Ectodermal cell (in vitro differentiated cells): ENCODE data around the gene TFCP2L1.

ENCODE experiments used
- H3K27ac ChIP-seq: 2 replicates; pipeline ENCODE4 v1.7.0; 2013; ENCODE audit warnings: mild to moderate bottlenecking, low read depth, low read length; ENCODE audit not compliant: insufficient read depth, poor library complexity, severe bottlenecking
- H3K27me3 ChIP-seq: 2 replicates; pipeline ENCODE4 v1.7.0; 2013; ENCODE audit warnings: mild to moderate bottlenecking, low read length; ENCODE audit not compliant: insufficient read depth, control insufficient read depth, poor library complexity, severe bottlenecking
- H3K36me3 ChIP-seq: one replicate; pipeline ENCODE4 v1.7.0; 2013; ENCODE audit warnings: low read length; ENCODE audit not compliant: control insufficient read depth, insufficient read depth
- H3K4me1 ChIP-seq: one replicate; pipeline ENCODE4 v1.7.0; 2013; ENCODE audit warnings: low read length; ENCODE audit not compliant: control insufficient read depth, insufficient read depth
- H3K4me3 ChIP-seq: 2 replicates; pipeline ENCODE4 v1.7.0; 2013; ENCODE audit warnings: low read depth, low read length, control low read depth; ENCODE audit not compliant: insufficient read depth
- H3K9me3 ChIP-seq: 2 replicates; pipeline ENCODE4 v1.7.0; 2013; ENCODE audit warnings: mild to moderate bottlenecking, low read length, moderate library complexity; ENCODE audit not compliant: control insufficient read depth
- WGBS, 2 experiments: methylation state at CpG; one replicate each; pipeline ENCODE4 v1.1.7; 2013; ENCODE audit warnings: missing lambda C conversion rate in 2 of 2; 5-methylcytosine and 5-hydroxymethylcytosine counted together

The TFCP2L1 gene

DNA sequence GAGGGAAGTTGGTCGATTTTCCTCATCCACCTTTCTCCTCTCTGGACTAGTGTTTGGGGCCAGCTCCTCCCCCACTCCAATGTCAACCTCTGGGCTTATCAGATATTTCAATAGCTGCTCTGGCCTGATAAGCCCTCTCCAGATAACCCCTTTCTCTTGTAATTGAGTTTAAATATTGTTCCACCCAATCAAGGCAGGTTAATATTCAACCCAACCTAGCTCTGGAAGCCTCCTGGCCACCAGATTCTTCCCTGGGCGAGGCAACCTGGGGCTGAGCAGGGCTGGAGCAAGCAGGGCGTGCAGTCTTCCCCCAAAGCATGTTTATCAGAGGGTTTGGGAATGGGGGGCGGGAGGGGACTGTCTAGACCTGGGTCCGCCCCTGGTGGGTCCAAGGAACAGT is 73.8 kb downstream of the TFCP2L1 start:
- Histone ChIP-seq H3K36me3 (no peaks in the 10 kb centered on the region), H3K27me3 (no peaks in the 10 kb centered on the region), H3K9me3 (no peaks in the 10 kb centered on the region), H3K4me1 (peaks cover 5% of the 10 kb centered on the region), H3K27ac (no peak overlapping the region), H3K4me3 (no peak overlapping the region)
- 92 to 95% methylated on average over 5 of the region's 5 CpGs for WGBS, 2 experiments

DNA sequence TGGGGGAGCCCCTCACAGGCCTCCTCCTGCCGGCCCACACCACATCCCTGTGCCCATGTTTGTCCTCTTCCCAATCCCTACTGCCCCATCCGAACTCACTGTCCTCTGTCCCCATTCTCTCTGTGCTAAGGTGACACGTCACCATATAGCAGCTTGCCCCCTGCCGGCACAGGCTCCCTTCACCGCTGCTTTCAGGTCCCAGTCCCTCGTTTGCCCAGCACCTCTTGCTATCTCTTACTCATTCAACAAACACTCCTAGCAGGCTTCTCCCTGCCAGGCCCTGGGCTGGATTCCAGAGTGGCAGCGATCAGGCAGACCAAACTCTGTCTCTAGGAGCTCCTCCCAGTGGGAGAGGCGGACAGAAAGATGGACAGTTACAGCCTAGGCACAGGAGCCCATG is 74.3 kb downstream of the TFCP2L1 start:
- no peaks in the 10 kb centered on the region for H3K36me3 ChIP-seq
- H3K27me3 ChIP-seq: no peaks in the 10 kb centered on the region
- no peak overlapping the region for H3K27ac ChIP-seq
- 87 to 90% methylated on average over 8 of the region's 8 CpGs for WGBS, 2 experiments
- H3K4me3 ChIP-seq: no peak overlapping the region
- H3K4me1 ChIP-seq: peaks cover 5% of the 10 kb centered on the region
- no peaks in the 10 kb centered on the region for H3K9me3 ChIP-seq

DNA sequence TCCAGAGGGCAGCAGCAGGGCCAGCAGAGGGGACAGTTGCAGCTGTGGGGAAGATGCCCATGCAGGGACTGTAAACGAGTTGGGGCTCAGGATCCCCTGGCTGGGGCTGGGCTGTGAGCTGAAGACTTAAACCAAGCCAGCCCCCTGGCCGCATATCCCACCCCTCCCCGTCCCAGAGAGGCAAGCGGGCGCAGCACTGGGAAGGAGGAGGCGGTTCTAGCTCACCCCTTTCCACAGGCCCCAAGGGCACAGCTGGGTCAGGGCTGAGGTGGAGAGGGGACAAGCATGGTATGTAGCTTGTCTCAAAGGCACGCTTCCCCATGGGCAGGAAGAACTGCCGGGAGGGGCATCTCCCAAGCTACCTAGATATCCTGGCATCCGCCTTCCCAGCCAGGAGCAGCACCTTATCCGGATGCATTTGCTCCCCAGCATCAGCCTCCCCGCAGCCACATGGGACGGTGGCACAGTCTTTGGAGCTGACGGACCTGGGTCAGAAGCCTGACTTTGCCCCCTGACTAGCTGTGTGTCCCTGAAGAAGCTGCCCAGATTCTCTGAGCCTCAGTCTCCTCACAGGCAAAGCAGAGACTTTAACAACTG is 75.9 kb downstream of the TFCP2L1 start:
- Histone ChIP-seq H3K27me3 (no peaks in the 10 kb centered on the region), H3K27ac (no peak overlapping the region), H3K9me3 (no peaks in the 10 kb centered on the region), H3K4me3 (no peak overlapping the region), H3K36me3 (no peaks in the 10 kb centered on the region), H3K4me1 (peaks cover 5% of the 10 kb centered on the region)
- 88 to 91% methylated on average over 13 of the region's 13 CpGs for WGBS, 2 experiments

DNA sequence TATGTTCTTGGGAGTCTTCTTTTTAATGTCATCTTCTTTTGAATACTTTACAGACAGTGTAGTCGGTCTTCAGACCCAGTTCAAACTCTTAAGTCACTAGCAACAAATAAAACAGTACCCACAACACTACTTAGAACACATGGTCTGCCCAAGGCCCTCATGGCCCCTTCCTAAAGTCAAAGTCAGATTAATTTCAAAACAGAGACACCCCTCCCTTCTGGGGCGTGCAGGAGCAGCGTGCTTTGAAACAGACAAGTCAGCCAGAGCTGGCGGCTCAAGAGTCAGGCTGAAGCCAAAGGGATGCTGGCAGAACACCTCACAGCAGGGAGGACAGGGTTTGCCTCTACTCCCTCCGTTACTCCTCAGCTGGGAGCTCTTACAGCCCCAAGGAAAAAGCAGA is 77.5 kb downstream of the TFCP2L1 start:
- H3K9me3 ChIP-seq: no peaks in the 10 kb centered on the region
- no peaks in the 10 kb centered on the region for H3K27me3 ChIP-seq
- no peak overlapping the region for H3K27ac ChIP-seq
- peaks cover 1% of the 10 kb centered on the region for H3K4me1 ChIP-seq
- 83 to 90% methylated on average over 5 of the region's 5 CpGs for WGBS, 2 experiments
- H3K4me3 ChIP-seq: no peak overlapping the region
- H3K36me3 ChIP-seq: no peaks in the 10 kb centered on the region

DNA sequence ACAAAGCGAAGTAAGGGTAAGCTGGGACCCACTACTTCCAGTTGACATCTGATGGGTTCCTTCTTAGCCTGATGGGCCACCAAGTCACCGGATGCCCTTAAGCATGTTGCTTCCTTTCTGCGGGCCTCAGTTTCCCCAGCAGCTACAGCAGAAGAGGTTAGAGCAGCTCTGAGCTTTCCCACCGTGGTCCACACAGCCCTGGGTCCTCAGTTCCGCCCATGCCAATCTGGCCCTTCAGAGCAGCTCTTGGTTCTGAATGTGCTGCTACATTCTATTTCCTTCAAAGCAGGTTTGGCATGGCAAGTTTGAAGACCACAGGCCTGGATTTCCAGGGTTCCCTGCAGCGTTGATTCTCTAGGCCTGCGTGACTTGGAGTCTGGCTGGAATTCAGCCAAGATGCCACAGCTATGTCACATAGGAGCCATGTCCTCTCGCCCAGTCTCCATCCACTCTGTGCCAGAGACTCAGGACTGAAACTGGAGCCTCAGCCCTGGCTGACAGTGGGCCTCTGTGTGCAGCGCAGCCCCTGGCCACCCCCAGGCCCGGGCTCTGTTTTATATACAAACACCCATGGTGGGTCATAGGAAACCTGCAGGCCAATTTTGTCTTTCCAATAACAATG is 79.6 kb downstream of the TFCP2L1 start:
- WGBS, 2 experiments: 95 to 96% methylated on average over 10 of the region's 10 CpGs

DNA sequence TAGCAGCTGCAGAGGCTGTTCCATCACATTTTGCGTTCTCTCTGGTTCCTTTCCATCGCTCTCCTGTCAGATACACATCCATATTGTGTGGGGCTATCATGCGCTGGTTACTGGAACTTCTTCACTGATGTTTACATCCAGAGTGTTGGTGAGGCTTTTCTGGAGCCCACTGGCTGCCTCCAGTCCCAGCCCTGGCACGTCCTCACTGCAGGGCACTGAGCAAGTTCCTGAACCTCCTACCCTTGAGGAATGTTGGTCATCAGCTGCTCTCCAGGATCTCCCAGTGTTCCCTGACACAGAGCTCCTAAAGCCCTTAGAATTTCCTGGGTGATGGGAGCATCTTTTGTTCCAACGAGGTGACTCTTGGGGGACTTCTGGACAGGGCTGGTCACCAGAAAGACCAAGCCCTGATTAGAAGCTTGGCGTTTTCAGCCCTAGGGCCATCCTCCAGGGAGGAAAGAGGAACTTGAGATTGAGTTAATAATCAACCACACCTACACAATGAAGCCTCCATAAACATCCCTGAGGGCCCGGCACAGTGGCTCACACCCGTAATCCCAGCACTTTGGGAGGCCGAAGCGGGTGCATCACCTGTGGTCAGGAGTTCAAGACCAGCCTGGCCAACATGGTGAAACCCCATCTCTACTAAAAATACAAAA is 81.3 kb downstream of the TFCP2L1 start:
- no peaks in the 10 kb centered on the region for H3K36me3 ChIP-seq
- H3K27ac ChIP-seq: no peak overlapping the region
- no peaks in the 10 kb centered on the region for H3K9me3 ChIP-seq
- no peaks in the 10 kb centered on the region for H3K4me1 ChIP-seq
- H3K4me3 ChIP-seq: no peak overlapping the region
- WGBS, 2 experiments: 90 to 92% methylated on average over 10 of the region's 10 CpGs
- no peaks in the 10 kb centered on the region for H3K27me3 ChIP-seq

More for the DNA sequence above, 79.6 kb downstream of the TFCP2L1 start:
- Histone ChIP-seq H3K36me3 (no peaks in the 10 kb centered on the region), H3K4me3 (no peak overlapping the region), H3K27ac (no peak overlapping the region), H3K4me1 (no peaks in the 10 kb centered on the region), H3K9me3 (no peaks in the 10 kb centered on the region), H3K27me3 (no peaks in the 10 kb centered on the region)

DNA sequence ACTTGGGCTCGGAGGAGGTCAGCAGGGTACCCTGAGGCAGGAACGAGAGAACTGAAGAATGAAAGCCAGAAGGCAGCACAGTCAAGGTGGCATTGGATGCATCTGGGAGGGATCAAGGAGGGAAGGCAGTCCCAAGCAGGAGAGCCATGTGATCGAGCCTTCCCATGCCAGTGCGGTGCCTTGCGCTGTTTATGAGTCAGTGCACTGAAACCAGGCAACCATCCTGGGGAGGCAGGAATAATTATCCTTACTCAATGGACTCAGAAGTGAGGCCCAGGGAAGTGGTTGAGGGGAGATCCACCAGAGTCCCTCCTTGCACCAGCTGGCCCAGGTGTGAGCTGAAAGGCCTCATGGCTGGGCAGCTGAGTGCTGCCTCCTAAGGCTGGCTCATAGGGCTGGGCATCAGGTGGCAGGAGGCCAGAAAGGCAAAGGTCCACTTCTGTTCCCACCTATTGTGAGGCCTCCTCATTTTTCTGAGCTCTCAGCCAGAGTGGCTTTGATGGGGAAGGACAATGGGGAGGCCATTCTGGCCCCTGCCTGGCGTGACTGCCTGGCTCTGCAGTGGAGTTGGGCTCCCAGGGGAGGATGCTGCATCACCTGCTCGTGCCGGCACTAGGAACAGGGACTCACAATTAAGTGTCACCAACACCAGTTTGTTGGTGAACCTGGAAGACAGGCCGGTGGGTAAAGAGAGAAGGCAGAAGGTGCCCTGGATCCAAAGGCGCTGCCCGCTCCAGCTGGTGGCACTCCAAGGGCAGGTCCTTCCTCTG is 82.3 kb downstream of the TFCP2L1 start:
- Histone ChIP-seq H3K27ac (no peak overlapping the region), H3K27me3 (no peaks in the 10 kb centered on the region), H3K36me3 (no peaks in the 10 kb centered on the region), H3K4me3 (no peak overlapping the region), H3K4me1 (no peaks in the 10 kb centered on the region), H3K9me3 (no peaks in the 10 kb centered on the region)
- WGBS, 2 experiments: 93 to 94% methylated on average over 11 of the region's 11 CpGs

DNA sequence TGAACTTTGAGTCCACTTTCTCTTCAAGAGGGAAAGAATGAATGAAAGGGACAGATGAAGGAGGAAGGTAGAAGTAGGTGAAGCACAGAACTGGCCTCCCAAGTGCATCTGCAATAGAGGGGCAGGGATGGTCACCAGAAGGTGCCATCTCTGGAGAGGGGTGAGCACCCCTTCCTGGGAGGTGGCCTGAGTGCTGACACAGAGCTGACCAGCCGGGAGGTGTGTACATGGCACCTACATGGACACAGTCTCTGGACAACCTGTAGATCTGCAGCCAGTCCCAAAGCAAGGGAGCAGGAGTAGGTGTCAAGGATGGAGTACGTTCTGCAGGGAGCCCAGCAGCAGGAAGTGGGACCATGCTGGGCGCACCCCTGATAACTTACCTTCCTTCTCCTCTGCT is 83.2 kb downstream of the TFCP2L1 start:
- no peaks in the 10 kb centered on the region for H3K27me3 ChIP-seq
- H3K36me3 ChIP-seq: no peaks in the 10 kb centered on the region
- H3K4me3 ChIP-seq: no peak overlapping the region
- no peaks in the 10 kb centered on the region for H3K9me3 ChIP-seq
- H3K27ac ChIP-seq: no peak overlapping the region
- WGBS, 2 experiments: 85 to 92% methylated on average over 3 of the region's 3 CpGs
- no peaks in the 10 kb centered on the region for H3K4me1 ChIP-seq

DNA sequence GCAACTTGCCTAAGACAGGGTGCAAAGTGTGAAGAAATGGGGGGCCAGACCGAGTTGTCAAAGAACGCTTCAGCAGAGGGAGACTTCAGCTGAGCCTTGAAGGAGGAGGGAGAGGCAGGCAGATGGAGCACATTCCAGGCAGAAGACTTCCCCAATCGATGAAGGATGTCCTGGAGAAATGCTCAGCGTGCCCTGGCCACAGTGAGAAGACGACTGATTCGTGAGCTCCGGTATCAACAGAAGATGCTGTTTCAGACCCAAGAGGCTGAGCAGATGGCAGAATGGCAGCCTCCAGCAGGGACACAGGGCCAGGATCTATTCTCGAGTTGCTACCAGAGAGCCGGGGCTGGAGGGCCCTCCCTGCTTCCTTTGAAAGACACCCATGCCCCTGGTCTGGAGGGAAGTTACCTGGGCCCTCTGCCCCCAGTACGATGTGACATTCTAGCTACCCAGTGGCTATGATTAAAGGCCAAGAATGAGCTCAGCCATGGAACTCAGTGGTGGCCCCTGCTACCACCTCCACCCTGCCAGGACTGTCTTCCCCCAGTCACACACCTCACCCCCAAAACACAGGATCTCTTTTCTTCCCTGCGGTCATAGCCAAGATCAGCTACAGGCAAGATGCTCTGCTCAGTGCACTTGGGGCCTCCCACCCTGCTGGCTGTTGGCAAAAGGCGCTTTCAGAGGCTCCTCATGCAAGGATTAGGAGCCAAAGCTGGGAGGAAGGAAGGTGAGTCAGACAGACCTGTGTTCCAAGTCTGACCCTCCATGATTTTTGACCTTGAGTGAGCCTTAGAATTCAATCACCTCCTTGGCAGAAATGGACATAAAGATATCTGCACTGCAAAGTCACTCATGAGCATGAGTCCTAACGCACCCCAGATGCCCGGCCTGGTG is 84.3 kb downstream of the TFCP2L1 start:
- H3K36me3 ChIP-seq: no peaks in the 10 kb centered on the region
- H3K9me3 ChIP-seq: no peaks in the 10 kb centered on the region
- no peaks in the 10 kb centered on the region for H3K4me1 ChIP-seq
- H3K27me3 ChIP-seq: no peaks in the 10 kb centered on the region
- WGBS, 2 experiments: 92 to 93% methylated on average over 14 of the region's 14 CpGs
- H3K27ac ChIP-seq: no peak overlapping the region
- no peak overlapping the region for H3K4me3 ChIP-seq
